HEK293 (cell line): ENCODE data around the gene FBXO45.

Experiments used
- GLI4 ChIP-seq: fragments of 450-650 bp; formaldehyde crosslinking; IDR thresholded peaks from 2 replicates; pipeline ENCODE4 v1.5.1; 2016; ENCODE audit warnings: missing biosample characterization, missing genetic modification characterization
- HOXA7 ChIP-seq: sonication (generic); formaldehyde crosslinking; IDR thresholded peaks from 2 replicates; pipeline ENCODE4 v1.8.1; 2022; ENCODE audit warnings: missing genetic modification reagents, borderline replicate concordance
- REPIN1 ChIP-seq: fragments of 450-650 bp; formaldehyde crosslinking; IDR thresholded peaks from 2 replicates; pipeline ENCODE4 v1.5.1; 2017; ENCODE audit warnings: missing biosample characterization, missing genetic modification characterization, low read depth
- ZBTB21 ChIP-seq: fragments of 450-650 bp; formaldehyde crosslinking; IDR thresholded peaks from 2 replicates; pipeline ENCODE4 v1.5.1; 2017; ENCODE audit warnings: missing biosample characterization, missing genetic modification characterization
- ZNF341 ChIP-seq: fragments of 450-650 bp; formaldehyde crosslinking; IDR thresholded peaks from 2 replicates; pipeline ENCODE4; 2016; ENCODE audit warnings: low read depth, missing biosample characterization, missing genetic modification characterization
- ZNF366 ChIP-seq: fragments of 450-650 bp; formaldehyde crosslinking; conservative IDR thresholded peaks from 2 replicates; pipeline ENCODE4 v1.5.1; 2016; ENCODE audit warnings: missing biosample characterization, missing genetic modification characterization
- ZNF404 ChIP-seq: fragments of 450-650 bp; formaldehyde crosslinking; IDR thresholded peaks from 2 replicates; pipeline ENCODE4 v1.5.1; 2017; ENCODE audit warnings: missing biosample characterization, missing genetic modification characterization
- ZNF48 ChIP-seq: fragments of 450-650 bp; formaldehyde crosslinking; IDR thresholded peaks from 2 replicates; pipeline ENCODE4 v1.5.1; 2016; ENCODE audit warnings: missing biosample characterization, missing genetic modification characterization
- ZNF529 ChIP-seq: fragments of 450-650 bp; formaldehyde crosslinking; IDR thresholded peaks from 2 replicates; pipeline ENCODE4 v1.5.1; 2017; ENCODE audit warnings: missing genetic modification characterization, missing biosample characterization; ENCODE audit not compliant: insufficient replicate concordance
- ZNF544 ChIP-seq: fragments of 450-650 bp; formaldehyde crosslinking; IDR thresholded peaks from 2 replicates; pipeline ENCODE4 v1.5.0; 2017; ENCODE audit warnings: missing biosample characterization, missing genetic modification characterization
- ZNF549 ChIP-seq: fragments of 450-650 bp; IDR thresholded peaks from 2 replicates; pipeline ENCODE4 v1.5.1; 2018; ENCODE audit warnings: missing biosample characterization, missing genetic modification characterization, mild to moderate bottlenecking, inconsistent platforms, moderate library complexity
- ZNF585B ChIP-seq: fragments of 450-650 bp; formaldehyde crosslinking; IDR thresholded peaks from 2 replicates; pipeline ENCODE4 v1.5.1; 2016; ENCODE audit warnings: missing biosample characterization, missing genetic modification characterization
- ZNF621 ChIP-seq: fragments of 450-650 bp; formaldehyde crosslinking; IDR thresholded peaks from 2 replicates; pipeline ENCODE4 v1.5.1; 2017; ENCODE audit warnings: missing biosample characterization, missing genetic modification characterization
- ZNF626 ChIP-seq: fragments of 450-650 bp; sonication (Bioruptor Pico); formaldehyde crosslinking; IDR thresholded peaks from 2 replicates; pipeline ENCODE4 v1.5.1; 2018; ENCODE audit warnings: missing biosample characterization, missing genetic modification characterization, inconsistent platforms
- ZNF629 ChIP-seq: fragments of 450-650 bp; formaldehyde crosslinking; IDR thresholded peaks from 2 replicates; pipeline ENCODE4 v1.5.1; 2017; ENCODE audit warnings: missing biosample characterization, missing genetic modification characterization
- ZNF660 ChIP-seq: fragments of 450-650 bp; IDR thresholded peaks from 2 replicates; pipeline ENCODE4 v1.5.1; 2018; ENCODE audit warnings: missing biosample characterization, mild to moderate bottlenecking, missing genetic modification characterization
- ZNF707 ChIP-seq: fragments of 450-650 bp; formaldehyde crosslinking; IDR thresholded peaks from 2 replicates; pipeline ENCODE4 v1.5.1; 2016; ENCODE audit warnings: missing biosample characterization, missing genetic modification characterization
- ZNF777 ChIP-seq: fragments of 450-650 bp; formaldehyde crosslinking; IDR thresholded peaks from 2 replicates; pipeline ENCODE4 v1.5.1; 2017; ENCODE audit warnings: missing biosample characterization, missing genetic modification characterization, borderline replicate concordance
- ZNF791 ChIP-seq: fragments of 450-650 bp; formaldehyde crosslinking; IDR thresholded peaks from 2 replicates; pipeline ENCODE4 v1.5.1; 2016; ENCODE audit warnings: missing biosample characterization, missing genetic modification characterization
- TF ChIP-seq, protein P1 (sequence below): fragments of 450-650 bp; formaldehyde crosslinking; conservative IDR thresholded peaks from 2 replicates; pipeline ENCODE4 v1.5.1; 2016; ENCODE audit warnings: low read depth, missing biosample characterization, missing genetic modification characterization
- TF ChIP-seq, protein P2 (sequence below): fragments of 450-650 bp; formaldehyde crosslinking; IDR thresholded peaks from 2 replicates; pipeline ENCODE4 v1.5.1; 2016; ENCODE audit warnings: missing biosample characterization, missing genetic modification characterization
- TF ChIP-seq, protein P3 (sequence below): fragments of 450-650 bp; formaldehyde crosslinking; IDR thresholded peaks from 2 replicates; pipeline ENCODE4 v1.5.1; 2016; ENCODE audit warnings: missing biosample characterization, missing genetic modification characterization
- TF ChIP-seq, protein P4 (sequence below): fragments of 450-650 bp; formaldehyde crosslinking; IDR thresholded peaks from 2 replicates; pipeline ENCODE4 v1.5.1; 2016; ENCODE audit warnings: missing biosample characterization, missing genetic modification characterization, borderline replicate concordance
- TF ChIP-seq, protein P5 (sequence below): fragments of 450-650 bp; formaldehyde crosslinking; IDR thresholded peaks from 2 replicates; pipeline ENCODE4 v1.5.1; 2016; ENCODE audit warnings: missing biosample characterization, missing genetic modification characterization
- TF ChIP-seq, protein P6 (sequence below): fragments of 450-650 bp; formaldehyde crosslinking; optimal IDR thresholded peaks from 2 replicates; pipeline ENCODE3; 2016; ENCODE audit warnings: missing biosample characterization, mild to moderate bottlenecking, missing genetic modification characterization

The FBXO45 gene

DNA sequence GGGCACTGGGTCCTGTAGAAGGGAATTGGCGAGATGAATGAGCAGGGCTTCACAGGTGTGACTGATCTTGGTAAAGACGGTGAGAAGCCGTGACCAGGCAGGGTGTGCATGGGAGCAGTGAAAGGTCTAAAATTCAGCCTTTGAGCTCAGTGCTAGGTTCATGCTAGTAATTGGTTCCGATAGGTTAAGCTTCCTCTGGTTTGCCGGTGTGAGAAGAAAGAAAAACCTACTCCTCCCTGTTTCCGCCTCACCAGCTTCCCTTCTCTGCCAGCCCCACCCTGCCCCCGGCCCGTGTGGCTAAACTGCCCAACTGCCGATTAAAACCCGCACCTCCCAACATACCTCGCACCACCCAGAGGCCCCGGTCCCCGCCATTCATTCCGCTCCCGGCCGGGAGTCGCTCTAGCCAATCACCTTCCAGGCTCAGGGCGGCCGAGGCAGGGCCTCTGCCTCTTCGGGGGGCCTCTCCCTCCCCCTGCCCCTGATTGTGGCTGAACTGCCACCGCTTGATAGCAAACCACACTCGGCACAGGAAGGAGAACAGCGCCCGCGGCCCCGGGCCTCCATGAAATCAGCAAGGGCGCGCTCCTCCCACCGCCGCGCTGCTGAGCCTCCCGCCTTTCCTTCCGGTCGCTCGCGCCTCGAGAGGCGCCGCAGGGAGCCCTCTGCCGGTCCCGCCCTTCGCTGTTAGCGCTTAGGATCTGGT lies 63.7 kb downstream of the FBXO45 start (continued):
- TF ChIP-seq, protein P1, sequence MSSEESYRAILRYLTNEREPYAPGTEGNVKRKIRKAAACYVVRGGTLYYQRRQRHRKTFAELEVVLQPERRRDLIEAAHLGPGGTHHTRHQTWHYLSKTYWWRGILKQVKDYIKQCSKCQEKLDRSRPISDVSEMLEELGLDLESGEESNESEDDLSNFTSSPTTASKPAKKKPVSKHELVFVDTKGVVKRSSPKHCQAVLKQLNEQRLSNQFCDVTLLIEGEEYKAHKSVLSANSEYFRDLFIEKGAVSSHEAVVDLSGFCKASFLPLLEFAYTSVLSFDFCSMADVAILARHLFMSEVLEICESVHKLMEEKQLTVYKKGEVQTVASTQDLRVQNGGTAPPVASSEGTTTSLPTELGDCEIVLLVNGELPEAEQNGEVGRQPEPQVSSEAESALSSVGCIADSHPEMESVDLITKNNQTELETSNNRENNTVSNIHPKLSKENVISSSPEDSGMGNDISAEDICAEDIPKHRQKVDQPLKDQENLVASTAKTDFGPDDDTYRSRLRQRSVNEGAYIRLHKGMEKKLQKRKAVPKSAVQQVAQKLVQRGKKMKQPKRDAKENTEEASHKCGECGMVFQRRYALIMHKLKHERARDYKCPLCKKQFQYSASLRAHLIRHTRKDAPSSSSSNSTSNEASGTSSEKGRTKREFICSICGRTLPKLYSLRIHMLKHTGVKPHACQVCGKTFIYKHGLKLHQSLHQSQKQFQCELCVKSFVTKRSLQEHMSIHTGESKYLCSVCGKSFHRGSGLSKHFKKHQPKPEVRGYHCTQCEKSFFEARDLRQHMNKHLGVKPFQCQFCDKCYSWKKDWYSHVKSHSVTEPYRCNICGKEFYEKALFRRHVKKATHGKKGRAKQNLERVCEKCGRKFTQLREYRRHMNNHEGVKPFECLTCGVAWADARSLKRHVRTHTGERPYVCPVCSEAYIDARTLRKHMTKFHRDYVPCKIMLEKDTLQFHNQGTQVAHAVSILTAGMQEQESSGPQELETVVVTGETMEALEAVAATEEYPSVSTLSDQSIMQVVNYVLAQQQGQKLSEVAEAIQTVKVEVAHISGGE (tag by site-specific recombination) = peak; percentile 66
- TF ChIP-seq, protein P2, sequence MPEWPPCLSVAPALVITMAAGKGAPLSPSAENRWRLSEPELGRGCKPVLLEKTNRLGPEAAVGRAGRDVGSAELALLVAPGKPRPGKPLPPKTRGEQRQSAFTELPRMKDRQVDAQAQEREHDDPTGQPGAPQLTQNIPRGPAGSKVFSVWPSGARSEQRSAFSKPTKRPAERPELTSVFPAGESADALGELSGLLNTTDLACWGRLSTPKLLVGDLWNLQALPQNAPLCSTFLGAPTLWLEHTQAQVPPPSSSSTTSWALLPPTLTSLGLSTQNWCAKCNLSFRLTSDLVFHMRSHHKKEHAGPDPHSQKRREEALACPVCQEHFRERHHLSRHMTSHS (tag by site-specific recombination) = no peak
- TF ChIP-seq ZNF777 (tag by site-specific recombination) = no peak
- no peak for TF ChIP-seq ZNF404 (tag by site-specific recombination)
- TF ChIP-seq REPIN1 (tag by site-specific recombination) = no peak
- no peak for TF ChIP-seq ZNF529 (tag by site-specific recombination)
- TF ChIP-seq, protein P3, sequence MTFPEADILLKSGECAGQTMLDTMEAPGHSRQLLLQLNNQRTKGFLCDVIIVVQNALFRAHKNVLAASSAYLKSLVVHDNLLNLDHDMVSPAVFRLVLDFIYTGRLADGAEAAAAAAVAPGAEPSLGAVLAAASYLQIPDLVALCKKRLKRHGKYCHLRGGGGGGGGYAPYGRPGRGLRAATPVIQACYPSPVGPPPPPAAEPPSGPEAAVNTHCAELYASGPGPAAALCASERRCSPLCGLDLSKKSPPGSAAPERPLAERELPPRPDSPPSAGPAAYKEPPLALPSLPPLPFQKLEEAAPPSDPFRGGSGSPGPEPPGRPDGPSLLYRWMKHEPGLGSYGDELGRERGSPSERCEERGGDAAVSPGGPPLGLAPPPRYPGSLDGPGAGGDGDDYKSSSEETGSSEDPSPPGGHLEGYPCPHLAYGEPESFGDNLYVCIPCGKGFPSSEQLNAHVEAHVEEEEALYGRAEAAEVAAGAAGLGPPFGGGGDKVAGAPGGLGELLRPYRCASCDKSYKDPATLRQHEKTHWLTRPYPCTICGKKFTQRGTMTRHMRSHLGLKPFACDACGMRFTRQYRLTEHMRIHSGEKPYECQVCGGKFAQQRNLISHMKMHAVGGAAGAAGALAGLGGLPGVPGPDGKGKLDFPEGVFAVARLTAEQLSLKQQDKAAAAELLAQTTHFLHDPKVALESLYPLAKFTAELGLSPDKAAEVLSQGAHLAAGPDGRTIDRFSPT (tag by site-specific recombination) = peak; percentile 67; the same call in 1 of the 2 replicates
- no peak for TF ChIP-seq ZNF48 (tag by site-specific recombination)
- TF ChIP-seq, protein P4, sequence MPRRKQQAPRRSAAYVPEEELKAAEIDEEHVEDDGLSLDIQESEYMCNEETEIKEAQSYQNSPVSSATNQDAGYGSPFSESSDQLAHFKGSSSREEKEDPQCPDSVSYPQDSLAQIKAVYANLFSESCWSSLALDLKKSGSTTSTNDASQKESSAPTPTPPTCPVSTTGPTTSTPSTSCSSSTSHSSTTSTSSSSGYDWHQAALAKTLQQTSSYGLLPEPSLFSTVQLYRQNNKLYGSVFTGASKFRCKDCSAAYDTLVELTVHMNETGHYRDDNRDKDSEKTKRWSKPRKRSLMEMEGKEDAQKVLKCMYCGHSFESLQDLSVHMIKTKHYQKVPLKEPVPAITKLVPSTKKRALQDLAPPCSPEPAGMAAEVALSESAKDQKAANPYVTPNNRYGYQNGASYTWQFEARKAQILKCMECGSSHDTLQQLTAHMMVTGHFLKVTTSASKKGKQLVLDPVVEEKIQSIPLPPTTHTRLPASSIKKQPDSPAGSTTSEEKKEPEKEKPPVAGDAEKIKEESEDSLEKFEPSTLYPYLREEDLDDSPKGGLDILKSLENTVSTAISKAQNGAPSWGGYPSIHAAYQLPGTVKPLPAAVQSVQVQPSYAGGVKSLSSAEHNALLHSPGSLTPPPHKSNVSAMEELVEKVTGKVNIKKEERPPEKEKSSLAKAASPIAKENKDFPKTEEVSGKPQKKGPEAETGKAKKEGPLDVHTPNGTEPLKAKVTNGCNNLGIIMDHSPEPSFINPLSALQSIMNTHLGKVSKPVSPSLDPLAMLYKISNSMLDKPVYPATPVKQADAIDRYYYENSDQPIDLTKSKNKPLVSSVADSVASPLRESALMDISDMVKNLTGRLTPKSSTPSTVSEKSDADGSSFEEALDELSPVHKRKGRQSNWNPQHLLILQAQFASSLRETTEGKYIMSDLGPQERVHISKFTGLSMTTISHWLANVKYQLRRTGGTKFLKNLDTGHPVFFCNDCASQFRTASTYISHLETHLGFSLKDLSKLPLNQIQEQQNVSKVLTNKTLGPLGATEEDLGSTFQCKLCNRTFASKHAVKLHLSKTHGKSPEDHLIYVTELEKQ (tag by site-specific recombination) = no peak
- TF ChIP-seq, protein P5, sequence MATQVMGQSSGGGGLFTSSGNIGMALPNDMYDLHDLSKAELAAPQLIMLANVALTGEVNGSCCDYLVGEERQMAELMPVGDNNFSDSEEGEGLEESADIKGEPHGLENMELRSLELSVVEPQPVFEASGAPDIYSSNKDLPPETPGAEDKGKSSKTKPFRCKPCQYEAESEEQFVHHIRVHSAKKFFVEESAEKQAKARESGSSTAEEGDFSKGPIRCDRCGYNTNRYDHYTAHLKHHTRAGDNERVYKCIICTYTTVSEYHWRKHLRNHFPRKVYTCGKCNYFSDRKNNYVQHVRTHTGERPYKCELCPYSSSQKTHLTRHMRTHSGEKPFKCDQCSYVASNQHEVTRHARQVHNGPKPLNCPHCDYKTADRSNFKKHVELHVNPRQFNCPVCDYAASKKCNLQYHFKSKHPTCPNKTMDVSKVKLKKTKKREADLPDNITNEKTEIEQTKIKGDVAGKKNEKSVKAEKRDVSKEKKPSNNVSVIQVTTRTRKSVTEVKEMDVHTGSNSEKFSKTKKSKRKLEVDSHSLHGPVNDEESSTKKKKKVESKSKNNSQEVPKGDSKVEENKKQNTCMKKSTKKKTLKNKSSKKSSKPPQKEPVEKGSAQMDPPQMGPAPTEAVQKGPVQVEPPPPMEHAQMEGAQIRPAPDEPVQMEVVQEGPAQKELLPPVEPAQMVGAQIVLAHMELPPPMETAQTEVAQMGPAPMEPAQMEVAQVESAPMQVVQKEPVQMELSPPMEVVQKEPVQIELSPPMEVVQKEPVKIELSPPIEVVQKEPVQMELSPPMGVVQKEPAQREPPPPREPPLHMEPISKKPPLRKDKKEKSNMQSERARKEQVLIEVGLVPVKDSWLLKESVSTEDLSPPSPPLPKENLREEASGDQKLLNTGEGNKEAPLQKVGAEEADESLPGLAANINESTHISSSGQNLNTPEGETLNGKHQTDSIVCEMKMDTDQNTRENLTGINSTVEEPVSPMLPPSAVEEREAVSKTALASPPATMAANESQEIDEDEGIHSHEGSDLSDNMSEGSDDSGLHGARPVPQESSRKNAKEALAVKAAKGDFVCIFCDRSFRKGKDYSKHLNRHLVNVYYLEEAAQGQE (tag by site-specific recombination) = no peak; the same call in 1 of the 2 replicates
- TF ChIP-seq ZNF341 (tag by site-specific recombination) = peak; percentile 98
- TF ChIP-seq ZBTB21 (tag by site-specific recombination) = no peak
- TF ChIP-seq ZNF621 (tag by site-specific recombination) = no peak
- TF ChIP-seq ZNF544 (tag by site-specific recombination) = no peak
- no peak for TF ChIP-seq HOXA7 (CRISPR knock-in tag)
- no peak for TF ChIP-seq ZNF626
- no peak for TF ChIP-seq GLI4
- TF ChIP-seq ZNF660 = no peak; the same call in 1 of the 2 replicates
- TF ChIP-seq ZNF707 (tag by site-specific recombination) = no peak
- TF ChIP-seq, protein P6, sequence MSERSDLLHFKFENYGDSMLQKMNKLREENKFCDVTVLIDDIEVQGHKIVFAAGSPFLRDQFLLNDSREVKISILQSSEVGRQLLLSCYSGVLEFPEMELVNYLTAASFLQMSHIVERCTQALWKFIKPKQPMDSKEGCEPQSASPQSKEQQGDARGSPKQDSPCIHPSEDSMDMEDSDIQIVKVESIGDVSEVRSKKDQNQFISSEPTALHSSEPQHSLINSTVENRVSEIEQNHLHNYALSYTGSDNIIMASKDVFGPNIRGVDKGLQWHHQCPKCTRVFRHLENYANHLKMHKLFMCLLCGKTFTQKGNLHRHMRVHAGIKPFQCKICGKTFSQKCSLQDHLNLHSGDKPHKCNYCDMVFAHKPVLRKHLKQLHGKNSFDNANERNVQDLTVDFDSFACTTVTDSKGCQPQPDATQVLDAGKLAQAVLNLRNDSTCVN (tag by site-specific recombination) = peak; percentile 85
- no peak; the same call in 1 of the 2 replicates for TF ChIP-seq ZNF366 (tag by site-specific recombination)
- 0 out of 2 replicates have a peak, but pooled peaks have one; percentile 65 for TF ChIP-seq ZNF629 (tag by site-specific recombination)
- no peak for TF ChIP-seq ZNF585B
- no peak for TF ChIP-seq ZNF549 (tag by site-specific recombination)
- TF ChIP-seq ZNF791 (tag by site-specific recombination) = no peak
